GM23338 (cell line): Measurements from ENCODE around the gene EIF4E3. TPM values are rescaled to one million over a fixed set of nuclear protein-coding genes. Genes with fewer than 3 reads are reported as not detected.

Source experiments
- ATAC-seq: fragments of 200-7000 bp; cut with Tn5 transposase; 3 replicates; pipeline ENCODE4 v1.9.1; 2020
- DNase-seq: peaks from one replicate; pipeline ENCODE4 v3.0.0-alpha.2; 2015; ENCODE audit warnings: low spot score
- H2AFZ ChIP-seq: fragments of 200-600 bp; sonication (generic); 2 replicates; pipeline ENCODE4 v1.8.0; 2016; ENCODE audit warnings: antibody characterized with exemption, mild to moderate bottlenecking, moderate library complexity
- H3F3A ChIP-seq: fragments of 200-600 bp; sonication (generic); replicated peaks from 2 replicates; pipeline ENCODE4 v1.8.0; 2017; ENCODE audit warnings: antibody characterized with exemption, mixed run types, low read depth
- H3K27ac ChIP-seq: fragments of 200-600 bp; sonication (generic); 2 replicates; pipeline ENCODE4 v1.6.1; 2016; ENCODE audit warnings: low read depth
- H3K27me3 ChIP-seq: fragments of 200-600 bp; sonication (generic); 2 replicates; pipeline ENCODE4 v1.8.0; 2016; ENCODE audit warnings: mild to moderate bottlenecking, mixed run types, moderate library complexity; ENCODE audit not compliant: insufficient read depth
- H3K36me3 ChIP-seq: fragments of 200-600 bp; sonication (generic); 2 replicates; pipeline ENCODE4 v1.8.0; 2016; ENCODE audit warnings: mild to moderate bottlenecking; ENCODE audit not compliant: insufficient read depth
- H3K4me1 ChIP-seq: fragments of 200-600 bp; sonication (generic); 2 replicates; pipeline ENCODE4 v1.8.0; 2016; ENCODE audit warnings: mild to moderate bottlenecking, moderate library complexity; ENCODE audit not compliant: insufficient read depth
- H3K4me2 ChIP-seq: fragments of 200-600 bp; sonication (generic); 2 replicates; pipeline ENCODE4 v1.7.1; 2017; ENCODE audit warnings: mixed run types
- H3K4me3 ChIP-seq: fragments of 200-600 bp; sonication (generic); 2 replicates; pipeline ENCODE4 v1.6.1; 2016; ENCODE audit warnings: mixed run types
- H3K79me2 ChIP-seq: fragments of 200-600 bp; sonication (generic); replicated peaks from 2 replicates; pipeline ENCODE4 v1.8.0; 2017; ENCODE audit warnings: mild to moderate bottlenecking; ENCODE audit not compliant: insufficient read depth
- H3K9me2 ChIP-seq: fragments of 200-600 bp; sonication (generic); 2 replicates; pipeline ENCODE4 v1.8.0; 2017; ENCODE audit not compliant: insufficient read depth
- H4K20me1 ChIP-seq: fragments of 200-600 bp; sonication (generic); replicated peaks from 2 replicates; pipeline ENCODE4 v1.8.0; 2017; ENCODE audit warnings: mild to moderate bottlenecking; ENCODE audit not compliant: insufficient read depth
- H3K27ac Mint-ChIP-seq: 2 replicates; pipeline ENCODE4 v1.8.0; 2020; ENCODE audit warnings: inconsistent platforms, mild to moderate bottlenecking, moderate library complexity, mixed read lengths
- H3K27me3 Mint-ChIP-seq: 3 replicates; pipeline ENCODE4 v1.8.0; 2022; ENCODE audit warnings: low read depth, mild to moderate bottlenecking, moderate library complexity, mixed read lengths, inconsistent platforms; ENCODE audit not compliant: insufficient read depth, poor library complexity
- H3K36me3 Mint-ChIP-seq: 3 replicates; pipeline ENCODE4 v1.8.0; 2021; ENCODE audit warnings: low read depth, mild to moderate bottlenecking, inconsistent platforms, moderate library complexity, mixed read lengths
- H3K4me1 Mint-ChIP-seq: 3 replicates; pipeline ENCODE4 v1.8.0; 2020; ENCODE audit warnings: mild to moderate bottlenecking, inconsistent platforms, mixed read lengths
- H3K4me3 Mint-ChIP-seq: 3 replicates; pipeline ENCODE4 v1.8.0; 2021; ENCODE audit warnings: moderate library complexity, mild to moderate bottlenecking, inconsistent platforms, mixed read lengths
- H3K9me3 Mint-ChIP-seq: 3 replicates; pipeline ENCODE4 v1.8.0; 2020; ENCODE audit warnings: moderate library complexity, mild to moderate bottlenecking, inconsistent platforms, mixed read lengths
- CREB1 ChIP-seq: fragments of 250-450 bp; sonication (Bioruptor Pico); IDR thresholded peaks from 2 replicates; pipeline ENCODE4 v1.5.0; 2020; ENCODE audit warnings: low read depth, mild to moderate bottlenecking, moderate library complexity
- EZH2 ChIP-seq: fragments of 200-600 bp; sonication (generic); IDR thresholded peaks from one replicate; pipeline ENCODE4 v1.8.0; 2017; ENCODE audit warnings: antibody characterized with exemption, mild to moderate bottlenecking, low read depth; ENCODE audit not compliant: unreplicated experiment
- EZH2phosphoT487 ChIP-seq: fragments of 200-600 bp; sonication (generic); IDR thresholded peaks from one replicate; pipeline ENCODE4 v1.8.1; 2018; ENCODE audit warnings: antibody characterized with exemption; ENCODE audit not compliant: unreplicated experiment
- JUNB ChIP-seq: IDR thresholded peaks from one replicate; pipeline ENCODE4 v1.6.1; 2016; ENCODE audit warnings: antibody characterized with exemption; ENCODE audit not compliant: unreplicated experiment
- NANOG ChIP-seq: IDR thresholded peaks from 2 replicates; pipeline ENCODE4 v1.6.1; 2016; ENCODE audit warnings: antibody characterized with exemption, borderline replicate concordance
- POLR2AphosphoS5 ChIP-seq: IDR thresholded peaks from 2 replicates; pipeline ENCODE4 v1.6.1; 2016; ENCODE audit warnings: antibody characterized with exemption, low read depth
- STAT1 ChIP-seq: IDR thresholded peaks from one replicate; pipeline ENCODE4 v1.6.1; 2016; ENCODE audit warnings: antibody characterized with exemption; ENCODE audit not compliant: unreplicated experiment
- ZNF114 ChIP-seq: fragments of 250-450 bp; sonication (Bioruptor Pico); IDR thresholded peaks from 2 replicates; pipeline ENCODE4 v1.5.0; 2020; ENCODE audit warnings: mild to moderate bottlenecking, moderate library complexity
- ZNF331 ChIP-seq: fragments of 250-450 bp; sonication (Bioruptor Pico); IDR thresholded peaks from 2 replicates; pipeline ENCODE4 v1.5.0; 2020; ENCODE audit warnings: low read depth, mild to moderate bottlenecking, moderate library complexity
- polyA plus RNA-seq: library from polyadenylated mRNA; unstranded; fragments of >200 nt; fragmentation: Nextera tagmentation; extraction: Ambion mirVana; gene quantifications from 2 replicates; pipeline ENCODE4 v1.2.1, GENCODE V29; 2016
- total RNA-seq: library from RNA; depleted of rRNA; stranded (reverse); fragments of >200 nt; shearing (Covaris generic); gene quantifications from 2 replicates; pipeline ENCODE4 v1.2.3, GENCODE V29; 2014
- TF ChIP-seq, protein P1 (sequence below): IDR thresholded peaks from 2 replicates; pipeline ENCODE4 v1.6.1; 2016; ENCODE audit warnings: antibody characterized with exemption
- TF ChIP-seq, protein P2 (sequence below): fragments of 250-450 bp; sonication (Bioruptor Pico); IDR thresholded peaks from 2 replicates; pipeline ENCODE4 v1.5.0; 2020; ENCODE audit warnings: mild to moderate bottlenecking, moderate library complexity
- TF ChIP-seq, protein P3 (sequence below): IDR thresholded peaks from one replicate; pipeline ENCODE4 v1.6.1; 2018; ENCODE audit warnings: antibody characterized with exemption; ENCODE audit not compliant: unreplicated experiment
- TF ChIP-seq, protein P4 (sequence below), 2 experiments: fragments of 200-600 bp in 1 of 2; sonication (generic) in 1 of 2; conservative IDR thresholded peaks; 2 replicates each; pipeline versions ENCODE4 v1.5.1 to v1.6.1; 2016 to 2017; ENCODE audit warnings: antibody characterized with exemption in 2 of 2, low read depth in 2 of 2, mild to moderate bottlenecking in 2 of 2, moderate library complexity in 1 of 2

Gene EIF4E3
- total and polyA plus RNA-seq, 2 experiments from 2014 or later = 6.0 to 9.7 TPM

DNA sequence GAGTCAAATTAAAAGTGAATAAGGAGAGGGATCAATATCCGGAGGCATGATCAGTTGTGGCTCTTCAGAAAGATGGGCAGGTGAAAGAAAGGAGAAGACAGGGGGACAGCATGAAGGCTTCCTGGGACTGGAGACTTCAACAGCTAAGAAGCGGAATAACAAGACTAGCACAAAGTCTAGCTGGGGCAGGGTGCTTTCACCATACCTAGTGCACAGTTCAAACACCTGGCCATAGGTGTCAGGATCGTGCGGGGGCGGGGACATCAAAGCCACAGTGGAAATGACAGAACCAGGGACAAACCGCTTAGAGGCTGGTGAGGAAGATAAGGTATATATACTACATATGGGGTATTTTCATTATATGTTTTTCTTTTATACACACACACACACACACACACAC lies 75.4 kb downstream of the EIF4E3 start:
- no peak overlapping the region for H3K27ac ChIP-seq
- H3K9me2 ChIP-seq = peaks cover 15% of the 10 kb centered on the region
- Mint-ChIP-seq H3K4me1 (peaks cover 43% of the 10 kb centered on the region), H3K36me3 (no peaks in the 10 kb centered on the region), H3K4me3 (no peak overlapping the region), H3K27ac (no peak overlapping the region), H3K9me3 (no peaks in the 10 kb centered on the region), H3K27me3 (peaks cover 10% of the 10 kb centered on the region)
- no peaks in the 10 kb centered on the region for H3K36me3 ChIP-seq
- ATAC-seq = no peak
- peaks cover 38% of the 10 kb centered on the region for H3K4me1 ChIP-seq
- H2AFZ ChIP-seq = no peak overlapping the region
- H3K4me2 ChIP-seq = no peak overlapping the region
- no peaks in the 10 kb centered on the region for H4K20me1 ChIP-seq
- no peak overlapping the region for H3K4me3 ChIP-seq
- no peaks in the 10 kb centered on the region for H3F3A ChIP-seq
- no peaks in the 10 kb centered on the region for H3K27me3 ChIP-seq
- no peak for TF ChIP-seq ZNF331 (CRISPR knock-in tag)
- no peak for TF ChIP-seq POLR2AphosphoS5
- no peak for TF ChIP-seq EZH2phosphoT487
- TF ChIP-seq STAT1 = no peak
- no peak for TF ChIP-seq JUNB
- TF ChIP-seq, protein P1, sequence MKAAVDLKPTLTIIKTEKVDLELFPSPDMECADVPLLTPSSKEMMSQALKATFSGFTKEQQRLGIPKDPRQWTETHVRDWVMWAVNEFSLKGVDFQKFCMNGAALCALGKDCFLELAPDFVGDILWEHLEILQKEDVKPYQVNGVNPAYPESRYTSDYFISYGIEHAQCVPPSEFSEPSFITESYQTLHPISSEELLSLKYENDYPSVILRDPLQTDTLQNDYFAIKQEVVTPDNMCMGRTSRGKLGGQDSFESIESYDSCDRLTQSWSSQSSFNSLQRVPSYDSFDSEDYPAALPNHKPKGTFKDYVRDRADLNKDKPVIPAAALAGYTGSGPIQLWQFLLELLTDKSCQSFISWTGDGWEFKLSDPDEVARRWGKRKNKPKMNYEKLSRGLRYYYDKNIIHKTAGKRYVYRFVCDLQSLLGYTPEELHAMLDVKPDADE = no peak
- TF ChIP-seq EZH2 = no peak
- TF ChIP-seq, protein P2, sequence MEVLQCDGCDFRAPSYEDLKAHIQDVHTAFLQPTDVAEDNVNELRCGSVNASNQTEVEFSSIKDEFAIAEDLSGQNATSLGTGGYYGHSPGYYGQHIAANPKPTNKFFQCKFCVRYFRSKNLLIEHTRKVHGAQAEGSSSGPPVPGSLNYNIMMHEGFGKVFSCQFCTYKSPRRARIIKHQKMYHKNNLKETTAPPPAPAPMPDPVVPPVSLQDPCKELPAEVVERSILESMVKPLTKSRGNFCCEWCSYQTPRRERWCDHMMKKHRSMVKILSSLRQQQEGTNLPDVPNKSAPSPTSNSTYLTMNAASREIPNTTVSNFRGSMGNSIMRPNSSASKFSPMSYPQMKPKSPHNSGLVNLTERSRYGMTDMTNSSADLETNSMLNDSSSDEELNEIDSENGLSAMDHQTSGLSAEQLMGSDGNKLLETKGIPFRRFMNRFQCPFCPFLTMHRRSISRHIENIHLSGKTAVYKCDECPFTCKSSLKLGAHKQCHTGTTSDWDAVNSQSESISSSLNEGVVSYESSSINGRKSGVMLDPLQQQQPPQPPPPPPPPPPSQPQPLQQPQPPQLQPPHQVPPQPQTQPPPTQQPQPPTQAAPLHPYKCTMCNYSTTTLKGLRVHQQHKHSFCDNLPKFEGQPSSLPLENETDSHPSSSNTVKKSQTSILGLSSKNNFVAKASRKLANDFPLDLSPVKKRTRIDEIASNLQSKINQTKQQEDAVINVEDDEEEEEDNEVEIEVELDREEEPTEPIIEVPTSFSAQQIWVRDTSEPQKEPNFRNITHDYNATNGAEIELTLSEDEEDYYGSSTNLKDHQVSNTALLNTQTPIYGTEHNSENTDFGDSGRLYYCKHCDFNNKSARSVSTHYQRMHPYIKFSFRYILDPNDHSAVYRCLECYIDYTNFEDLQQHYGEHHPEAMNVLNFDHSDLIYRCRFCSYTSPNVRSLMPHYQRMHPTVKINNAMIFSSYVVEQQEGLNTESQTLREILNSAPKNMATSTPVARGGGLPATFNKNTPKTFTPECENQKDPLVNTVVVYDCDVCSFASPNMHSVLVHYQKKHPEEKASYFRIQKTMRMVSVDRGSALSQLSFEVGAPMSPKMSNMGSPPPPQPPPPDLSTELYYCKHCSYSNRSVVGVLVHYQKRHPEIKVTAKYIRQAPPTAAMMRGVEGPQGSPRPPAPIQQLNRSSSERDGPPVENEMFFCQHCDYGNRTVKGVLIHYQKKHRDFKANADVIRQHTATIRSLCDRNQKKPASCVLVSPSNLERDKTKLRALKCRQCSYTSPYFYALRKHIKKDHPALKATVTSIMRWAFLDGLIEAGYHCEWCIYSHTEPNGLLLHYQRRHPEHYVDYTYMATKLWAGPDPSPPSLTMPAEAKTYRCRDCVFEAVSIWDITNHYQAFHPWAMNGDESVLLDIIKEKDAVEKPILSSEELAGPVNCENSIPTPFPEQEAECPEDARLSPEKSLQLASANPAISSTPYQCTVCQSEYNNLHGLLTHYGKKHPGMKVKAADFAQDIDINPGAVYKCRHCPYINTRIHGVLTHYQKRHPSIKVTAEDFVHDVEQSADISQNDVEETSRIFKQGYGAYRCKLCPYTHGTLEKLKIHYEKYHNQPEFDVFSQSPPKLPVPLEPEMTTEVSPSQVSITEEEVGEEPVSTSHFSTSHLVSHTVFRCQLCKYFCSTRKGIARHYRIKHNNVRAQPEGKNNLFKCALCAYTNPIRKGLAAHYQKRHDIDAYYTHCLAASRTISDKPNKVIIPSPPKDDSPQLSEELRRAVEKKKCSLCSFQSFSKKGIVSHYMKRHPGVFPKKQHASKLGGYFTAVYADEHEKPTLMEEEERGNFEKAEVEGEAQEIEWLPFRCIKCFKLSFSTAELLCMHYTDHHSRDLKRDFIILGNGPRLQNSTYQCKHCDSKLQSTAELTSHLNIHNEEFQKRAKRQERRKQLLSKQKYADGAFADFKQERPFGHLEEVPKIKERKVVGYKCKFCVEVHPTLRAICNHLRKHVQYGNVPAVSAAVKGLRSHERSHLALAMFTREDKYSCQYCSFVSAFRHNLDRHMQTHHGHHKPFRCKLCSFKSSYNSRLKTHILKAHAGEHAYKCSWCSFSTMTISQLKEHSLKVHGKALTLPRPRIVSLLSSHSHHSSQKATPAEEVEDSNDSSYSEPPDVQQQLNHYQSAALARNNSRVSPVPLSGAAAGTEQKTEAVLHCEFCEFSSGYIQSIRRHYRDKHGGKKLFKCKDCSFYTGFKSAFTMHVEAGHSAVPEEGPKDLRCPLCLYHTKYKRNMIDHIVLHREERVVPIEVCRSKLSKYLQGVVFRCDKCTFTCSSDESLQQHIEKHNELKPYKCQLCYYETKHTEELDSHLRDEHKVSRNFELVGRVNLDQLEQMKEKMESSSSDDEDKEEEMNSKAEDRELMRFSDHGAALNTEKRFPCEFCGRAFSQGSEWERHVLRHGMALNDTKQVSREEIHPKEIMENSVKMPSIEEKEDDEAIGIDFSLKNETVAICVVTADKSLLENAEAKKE = no peak
- no peak for TF ChIP-seq CREB1 (CRISPR knock-in tag)
- TF ChIP-seq, protein P3, sequence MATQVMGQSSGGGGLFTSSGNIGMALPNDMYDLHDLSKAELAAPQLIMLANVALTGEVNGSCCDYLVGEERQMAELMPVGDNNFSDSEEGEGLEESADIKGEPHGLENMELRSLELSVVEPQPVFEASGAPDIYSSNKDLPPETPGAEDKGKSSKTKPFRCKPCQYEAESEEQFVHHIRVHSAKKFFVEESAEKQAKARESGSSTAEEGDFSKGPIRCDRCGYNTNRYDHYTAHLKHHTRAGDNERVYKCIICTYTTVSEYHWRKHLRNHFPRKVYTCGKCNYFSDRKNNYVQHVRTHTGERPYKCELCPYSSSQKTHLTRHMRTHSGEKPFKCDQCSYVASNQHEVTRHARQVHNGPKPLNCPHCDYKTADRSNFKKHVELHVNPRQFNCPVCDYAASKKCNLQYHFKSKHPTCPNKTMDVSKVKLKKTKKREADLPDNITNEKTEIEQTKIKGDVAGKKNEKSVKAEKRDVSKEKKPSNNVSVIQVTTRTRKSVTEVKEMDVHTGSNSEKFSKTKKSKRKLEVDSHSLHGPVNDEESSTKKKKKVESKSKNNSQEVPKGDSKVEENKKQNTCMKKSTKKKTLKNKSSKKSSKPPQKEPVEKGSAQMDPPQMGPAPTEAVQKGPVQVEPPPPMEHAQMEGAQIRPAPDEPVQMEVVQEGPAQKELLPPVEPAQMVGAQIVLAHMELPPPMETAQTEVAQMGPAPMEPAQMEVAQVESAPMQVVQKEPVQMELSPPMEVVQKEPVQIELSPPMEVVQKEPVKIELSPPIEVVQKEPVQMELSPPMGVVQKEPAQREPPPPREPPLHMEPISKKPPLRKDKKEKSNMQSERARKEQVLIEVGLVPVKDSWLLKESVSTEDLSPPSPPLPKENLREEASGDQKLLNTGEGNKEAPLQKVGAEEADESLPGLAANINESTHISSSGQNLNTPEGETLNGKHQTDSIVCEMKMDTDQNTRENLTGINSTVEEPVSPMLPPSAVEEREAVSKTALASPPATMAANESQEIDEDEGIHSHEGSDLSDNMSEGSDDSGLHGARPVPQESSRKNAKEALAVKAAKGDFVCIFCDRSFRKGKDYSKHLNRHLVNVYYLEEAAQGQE = no peak
- no peak for TF ChIP-seq ZNF114 (CRISPR knock-in tag)
- no peak for TF ChIP-seq NANOG
- TF ChIP-seq, protein P4, sequence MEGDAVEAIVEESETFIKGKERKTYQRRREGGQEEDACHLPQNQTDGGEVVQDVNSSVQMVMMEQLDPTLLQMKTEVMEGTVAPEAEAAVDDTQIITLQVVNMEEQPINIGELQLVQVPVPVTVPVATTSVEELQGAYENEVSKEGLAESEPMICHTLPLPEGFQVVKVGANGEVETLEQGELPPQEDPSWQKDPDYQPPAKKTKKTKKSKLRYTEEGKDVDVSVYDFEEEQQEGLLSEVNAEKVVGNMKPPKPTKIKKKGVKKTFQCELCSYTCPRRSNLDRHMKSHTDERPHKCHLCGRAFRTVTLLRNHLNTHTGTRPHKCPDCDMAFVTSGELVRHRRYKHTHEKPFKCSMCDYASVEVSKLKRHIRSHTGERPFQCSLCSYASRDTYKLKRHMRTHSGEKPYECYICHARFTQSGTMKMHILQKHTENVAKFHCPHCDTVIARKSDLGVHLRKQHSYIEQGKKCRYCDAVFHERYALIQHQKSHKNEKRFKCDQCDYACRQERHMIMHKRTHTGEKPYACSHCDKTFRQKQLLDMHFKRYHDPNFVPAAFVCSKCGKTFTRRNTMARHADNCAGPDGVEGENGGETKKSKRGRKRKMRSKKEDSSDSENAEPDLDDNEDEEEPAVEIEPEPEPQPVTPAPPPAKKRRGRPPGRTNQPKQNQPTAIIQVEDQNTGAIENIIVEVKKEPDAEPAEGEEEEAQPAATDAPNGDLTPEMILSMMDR (conservative IDR thresholded peaks at IDR 0.05; ENCODE audit: low read depth in 2 of 2) = no peak
- no peak for DNase-seq
- H3K79me2 ChIP-seq = no peaks in the 10 kb centered on the region
